Measurements from ENCODE around the gene GPR17.

DNA sequence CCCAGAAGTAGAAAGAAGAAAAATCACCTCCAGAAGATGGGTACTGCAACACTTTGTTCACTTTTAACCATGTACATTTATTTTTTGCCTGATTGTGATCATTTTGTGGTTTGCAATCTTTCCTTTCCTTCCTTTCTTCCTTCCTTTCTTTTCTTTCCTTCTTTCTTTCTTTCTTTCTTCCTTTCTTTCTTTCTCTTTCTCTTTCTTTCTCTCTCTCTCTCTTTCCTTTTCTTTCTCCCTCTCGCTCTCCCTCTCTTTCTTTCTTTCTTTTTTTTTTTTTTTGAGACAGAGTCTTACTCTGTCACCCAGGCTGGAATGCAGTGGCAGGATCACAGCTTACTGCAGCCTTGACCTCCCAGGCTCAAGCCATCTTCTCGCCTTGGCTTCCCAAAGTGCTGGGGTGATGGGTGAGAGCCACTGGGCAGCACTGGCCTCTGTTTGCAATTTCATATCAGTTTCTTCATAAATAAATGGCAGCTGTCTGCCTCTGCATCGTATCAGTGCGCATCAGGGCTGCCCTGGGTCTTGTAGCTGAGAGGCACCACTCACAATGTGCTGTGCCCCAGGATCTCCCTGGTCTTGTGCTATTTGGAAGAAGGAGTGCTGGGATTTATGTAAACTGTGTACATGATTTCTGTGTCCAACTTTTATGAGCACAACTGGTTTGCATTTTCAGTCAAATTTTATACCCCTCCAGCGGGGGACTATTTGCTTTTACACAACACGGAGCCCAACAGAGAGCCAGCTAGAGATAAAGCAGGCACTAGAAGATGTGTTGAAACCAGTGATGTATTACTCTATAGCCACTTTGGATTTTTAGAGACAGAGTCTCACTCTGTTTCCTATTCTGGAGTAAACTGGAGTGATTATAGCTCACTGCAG is 36.3 kb downstream of the GPR17 start:
- no peak for TF ChIP-seq EZH2 (IDR thresholded peaks at IDR 0.05; ENCODE audit: low read length, missing control alignments)
- TF ChIP-seq, protein P1, sequence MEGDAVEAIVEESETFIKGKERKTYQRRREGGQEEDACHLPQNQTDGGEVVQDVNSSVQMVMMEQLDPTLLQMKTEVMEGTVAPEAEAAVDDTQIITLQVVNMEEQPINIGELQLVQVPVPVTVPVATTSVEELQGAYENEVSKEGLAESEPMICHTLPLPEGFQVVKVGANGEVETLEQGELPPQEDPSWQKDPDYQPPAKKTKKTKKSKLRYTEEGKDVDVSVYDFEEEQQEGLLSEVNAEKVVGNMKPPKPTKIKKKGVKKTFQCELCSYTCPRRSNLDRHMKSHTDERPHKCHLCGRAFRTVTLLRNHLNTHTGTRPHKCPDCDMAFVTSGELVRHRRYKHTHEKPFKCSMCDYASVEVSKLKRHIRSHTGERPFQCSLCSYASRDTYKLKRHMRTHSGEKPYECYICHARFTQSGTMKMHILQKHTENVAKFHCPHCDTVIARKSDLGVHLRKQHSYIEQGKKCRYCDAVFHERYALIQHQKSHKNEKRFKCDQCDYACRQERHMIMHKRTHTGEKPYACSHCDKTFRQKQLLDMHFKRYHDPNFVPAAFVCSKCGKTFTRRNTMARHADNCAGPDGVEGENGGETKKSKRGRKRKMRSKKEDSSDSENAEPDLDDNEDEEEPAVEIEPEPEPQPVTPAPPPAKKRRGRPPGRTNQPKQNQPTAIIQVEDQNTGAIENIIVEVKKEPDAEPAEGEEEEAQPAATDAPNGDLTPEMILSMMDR (conservative IDR thresholded peaks at IDR 0.05 in 1 of 2, IDR thresholded peaks at IDR 0.05 in 1 of 2; ENCODE audit: low read depth in 1 of 2, low read length in 2 of 2): no peak
